ENCODE data around the gene SPTBN5.

- TF ChIP-seq CTCF (conservative IDR thresholded peaks at IDR 0.05; ENCODE audit: low read length), result no peak
- no peak for TF ChIP-seq EZH2phosphoT487 (IDR thresholded peaks at IDR 0.05; ENCODE audit: borderline replicate concordance)
These were observed 68.7 kb downstream of the SPTBN5 start for GRCh38 chr15:41825145-41825544.

Measured in Loucy (cell line).